HG02798 (cell line): ENCODE results near the gene NCF2.

Experiments
- ATAC-seq: cut with Tn5 transposase; IDR thresholded peaks from one replicate; pipeline ENCODE4 v1.9.1; 2021; ENCODE audit warnings: mild to moderate bottlenecking; ENCODE audit not compliant: unreplicated experiment, poor library complexity

NCF2 gene

DNA sequence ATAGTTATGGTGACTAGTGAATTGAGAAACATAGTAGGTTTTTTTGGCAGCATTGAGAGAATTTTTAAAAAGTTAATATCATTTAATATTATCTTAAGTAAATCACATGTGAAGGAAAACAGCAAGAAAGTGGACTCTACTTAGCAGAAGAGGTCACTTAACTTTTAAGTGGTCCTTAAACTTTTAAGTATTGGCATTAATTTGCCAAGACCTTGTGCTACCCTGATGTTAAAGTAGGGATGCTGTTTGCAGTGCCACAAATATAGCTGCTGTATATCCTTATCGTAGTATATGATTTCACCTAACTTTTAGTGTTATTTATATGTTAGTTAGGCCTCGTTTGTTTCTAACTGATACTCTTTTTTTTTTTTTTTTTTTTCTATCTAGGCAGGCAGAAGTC, 77.8 kb downstream of the NCF2 start:
- no peak for ATAC-seq

DNA sequence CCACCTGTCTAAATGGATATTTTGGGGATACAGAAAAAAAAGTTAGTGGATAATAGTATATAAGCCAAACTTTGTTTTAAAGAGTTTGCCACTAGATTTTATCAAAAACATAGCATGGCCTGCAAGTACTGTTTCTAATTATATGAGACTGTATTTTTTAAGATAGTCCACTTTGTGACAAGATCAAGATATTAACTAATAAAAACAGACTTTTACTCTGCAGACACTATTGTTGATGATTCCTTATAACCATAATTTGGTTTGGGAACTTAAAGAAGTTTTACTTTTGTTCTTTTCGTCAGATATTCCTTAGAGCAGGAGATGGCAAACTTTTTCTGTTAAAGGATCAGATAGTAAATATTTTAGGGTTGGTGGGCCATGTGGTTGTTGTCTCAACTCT, 81.6 kb downstream of the NCF2 start:
- no peak for ATAC-seq

DNA sequence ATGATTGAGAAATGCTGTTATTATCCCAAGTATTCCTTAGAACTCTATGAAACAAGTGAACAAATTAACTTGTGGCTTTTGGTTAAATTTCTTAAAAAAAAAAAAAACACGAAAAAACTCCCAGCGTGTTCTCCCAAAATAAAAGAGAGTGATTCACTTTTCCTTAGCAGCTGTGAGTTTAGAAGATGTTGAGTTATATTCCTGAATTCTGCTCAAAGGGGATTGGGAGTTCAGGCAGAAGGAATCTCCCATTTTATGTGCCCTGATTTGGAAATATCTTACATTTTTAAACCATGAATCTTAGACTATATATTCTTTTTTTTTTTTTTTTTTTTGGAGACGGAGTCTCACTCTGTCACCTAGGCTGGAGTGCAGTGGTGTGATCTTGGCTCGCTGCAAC, 83.7 kb downstream of the NCF2 start:
- no peak for ATAC-seq
